Right renal pelvis (tissue), 4 donors: ENCODE data around the gene HBG2. TPM values are rescaled to one million over a fixed set of nuclear protein-coding genes. Genes with fewer than 3 reads are reported as not detected.
"Not testable (repeated sequence)": the region's sequence is repeated elsewhere in the genome, so short reads cannot be mapped to it uniquely, and the experiment has no call there.

ENCODE experiments used
- DNase-seq, 4 donors: peaks; one replicate each; pipeline ENCODE4 v3.0.0-alpha.2; 2013; ENCODE audit warnings: low read depth in 4 of 4, low spot score in 3 of 4, missing footprints in 1 of 4
- polyA plus RNA-seq, 4 donors: library from polyadenylated mRNA; unstranded; fragments of 120-200 nt; gene quantifications; one replicate each; pipeline ENCODE4 v1.2.1, GENCODE V29; 2013; ENCODE audit not compliant: insufficient read length in 4 of 4

HBG2 gene
- polyA plus RNA-seq, 4 donors = 1,916 to 2,998 (median 2,577) TPM

DNA sequence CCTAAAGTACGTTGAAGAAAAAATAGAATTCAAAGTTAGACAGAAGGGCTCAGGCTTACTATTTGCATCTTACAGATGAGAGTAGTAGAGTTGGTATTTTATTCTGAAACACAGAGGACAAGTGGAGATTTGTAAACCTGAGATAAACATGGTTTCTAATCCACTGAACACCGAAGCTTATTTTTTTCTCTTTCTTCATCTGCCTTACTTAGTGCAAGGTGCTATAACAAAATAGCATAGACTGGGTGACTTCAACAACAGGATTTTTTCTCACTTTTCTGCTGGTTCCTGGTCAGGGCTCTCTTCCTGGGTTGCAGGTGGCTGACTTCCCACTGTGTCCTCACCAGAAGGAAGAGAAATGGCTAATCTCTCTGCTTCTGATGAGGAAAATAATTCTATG lies 2.8 kb downstream of the HBG2 start:
- no peak for DNase-seq

DNA sequence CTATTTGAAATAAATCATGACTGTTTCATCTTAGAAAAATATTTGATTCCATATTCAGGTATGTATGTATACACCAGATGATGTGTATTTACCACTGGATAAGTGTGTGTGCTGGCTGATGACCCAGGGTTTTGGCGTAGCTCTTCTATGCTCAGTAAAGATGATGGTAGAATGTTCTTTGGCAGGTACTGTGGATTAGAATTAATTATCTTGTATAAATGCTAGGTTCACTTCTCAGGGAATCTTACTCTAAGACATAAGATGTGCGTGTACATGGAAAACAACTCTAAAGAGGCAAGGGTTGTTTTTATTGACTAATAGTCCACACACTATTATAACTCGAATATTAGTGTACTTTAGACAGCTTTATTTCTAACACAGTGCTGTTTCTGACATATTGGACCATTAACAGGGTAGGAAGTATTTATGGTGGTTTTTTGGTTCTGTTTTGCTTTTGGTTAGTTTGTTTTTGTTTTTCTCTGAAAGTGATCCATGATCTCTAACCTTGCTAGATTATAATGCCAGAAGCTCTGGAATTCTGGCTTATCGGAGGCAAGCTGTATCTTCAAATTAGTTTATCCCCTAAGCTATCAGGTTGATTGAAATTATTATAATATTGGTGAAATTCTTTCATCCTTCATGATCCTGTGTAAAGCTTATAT lies 3.9 kb downstream of the HBG2 start:
- no peak for DNase-seq

DNA sequence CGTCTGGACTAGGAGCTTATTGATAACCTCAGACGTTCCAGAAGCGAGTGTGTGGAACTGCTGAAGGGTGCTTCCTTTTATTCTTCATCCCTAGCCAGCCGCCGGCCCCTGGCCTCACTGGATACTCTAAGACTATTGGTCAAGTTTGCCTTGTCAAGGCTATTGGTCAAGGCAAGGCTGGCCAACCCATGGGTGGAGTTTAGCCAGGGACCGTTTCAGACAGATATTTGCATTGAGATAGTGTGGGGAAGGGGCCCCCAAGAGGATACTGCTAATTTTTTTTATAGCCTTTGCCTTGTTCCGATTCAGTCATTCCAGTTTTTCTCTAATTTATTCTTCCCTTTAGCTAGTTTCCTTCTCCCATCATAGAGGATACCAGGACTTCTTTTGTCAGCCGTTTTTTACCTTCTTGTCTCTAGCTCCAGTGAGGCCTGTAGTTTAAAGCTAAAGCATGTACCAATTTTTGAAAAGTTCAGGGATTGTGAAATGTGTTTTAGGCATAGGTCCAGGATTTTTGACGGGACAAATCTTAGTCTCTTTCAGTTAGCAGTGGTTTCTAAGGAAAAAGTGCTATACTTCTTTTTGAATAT lies 4.7 kb downstream of the HBG2 start, which contains the start of gene HBG1:
Gene HBG1, minus strand, starts transcription at position 51 of the 590 bp plus-strand sequence. CDS start 53 bp downstream, outside the sequence.
- DNase-seq = not testable (repeated sequence)

DNA sequence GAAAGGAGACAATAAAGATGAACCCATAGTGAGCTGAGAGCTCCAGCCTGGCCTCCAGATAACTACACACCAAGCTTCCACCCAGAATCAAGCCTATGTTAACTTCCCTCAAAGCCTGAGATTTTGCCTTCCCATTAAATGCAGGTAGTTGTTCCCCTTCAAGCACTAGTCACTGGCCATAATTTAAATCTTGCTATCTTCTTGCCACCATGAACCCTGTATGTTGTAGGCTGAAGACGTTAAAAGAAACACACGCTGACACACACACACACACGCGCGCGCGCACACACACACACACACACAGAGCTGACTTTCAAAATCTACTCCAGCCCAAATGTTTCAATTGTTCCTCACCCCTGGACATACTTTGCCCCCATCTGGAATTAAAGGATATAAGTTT lies 6.1 kb downstream of the HBG2 start:
- not testable (repeated sequence) for DNase-seq

DNA sequence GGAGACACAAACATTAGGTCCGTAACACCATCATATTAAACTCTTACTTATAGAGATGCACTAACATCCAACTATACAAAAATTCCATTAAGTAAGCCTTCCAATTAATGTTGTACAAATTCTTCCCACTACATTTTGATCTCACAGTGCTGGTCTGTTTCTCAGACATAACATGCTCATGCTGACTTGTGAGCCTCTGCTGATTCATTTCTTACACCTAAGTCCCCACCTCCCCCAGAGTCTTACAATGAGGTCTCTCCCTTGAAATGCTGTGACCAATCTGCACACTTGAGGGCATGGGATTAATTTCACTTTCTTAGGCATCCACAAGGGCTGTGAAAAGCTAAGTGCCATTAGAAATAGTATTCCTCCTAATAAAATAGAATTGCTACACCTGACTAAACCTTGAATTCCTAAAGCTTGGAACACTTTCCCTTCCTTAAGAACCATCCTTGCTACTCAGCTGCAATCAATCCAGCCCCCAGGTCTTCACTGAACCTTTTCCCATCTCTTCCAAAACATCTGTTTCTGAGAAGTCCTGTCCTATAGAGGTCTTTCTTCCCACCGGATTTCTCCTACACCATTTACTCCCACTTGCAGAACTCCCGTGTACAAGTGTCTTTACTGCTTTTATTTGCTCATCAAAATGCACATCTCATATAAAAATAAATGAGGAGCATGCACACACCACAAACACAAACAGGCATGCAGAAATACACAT lies 6.9 kb downstream of the HBG2 start:
- DNase-seq = no peak

DNA sequence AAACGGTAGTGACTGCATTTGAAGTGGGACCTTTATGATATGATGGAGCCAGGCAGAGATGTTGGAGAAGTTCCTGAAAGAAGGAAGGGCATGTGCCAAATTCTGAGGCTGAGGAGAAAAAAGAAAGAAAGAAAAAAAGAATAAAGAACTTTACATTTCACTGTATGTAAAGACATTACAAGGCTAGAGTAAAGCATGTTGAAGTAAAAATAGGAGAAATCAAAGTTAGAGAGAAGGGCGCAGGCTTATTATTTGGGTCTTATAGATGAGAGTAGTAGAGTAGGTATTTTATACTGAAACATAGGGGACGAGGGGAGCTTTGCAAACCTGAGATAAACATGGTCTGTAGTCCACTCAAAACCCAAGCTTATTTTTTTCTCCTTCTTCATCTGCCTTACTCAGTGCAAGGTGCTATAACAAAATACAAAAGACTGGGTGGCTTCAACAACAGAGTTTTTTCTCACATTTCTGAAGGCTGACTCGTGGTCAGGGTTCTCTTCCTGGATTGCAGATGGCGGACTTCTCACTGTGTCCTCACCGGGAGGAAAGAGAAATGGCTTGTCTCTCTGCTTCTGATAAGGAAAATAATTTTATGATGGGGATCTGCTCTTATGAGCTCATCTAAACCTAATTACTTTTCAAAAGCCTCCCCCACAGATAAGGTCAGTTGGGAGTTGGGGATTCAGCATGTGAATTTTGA lies 7.7 kb downstream of the HBG2 start:
- no peak for DNase-seq

DNA sequence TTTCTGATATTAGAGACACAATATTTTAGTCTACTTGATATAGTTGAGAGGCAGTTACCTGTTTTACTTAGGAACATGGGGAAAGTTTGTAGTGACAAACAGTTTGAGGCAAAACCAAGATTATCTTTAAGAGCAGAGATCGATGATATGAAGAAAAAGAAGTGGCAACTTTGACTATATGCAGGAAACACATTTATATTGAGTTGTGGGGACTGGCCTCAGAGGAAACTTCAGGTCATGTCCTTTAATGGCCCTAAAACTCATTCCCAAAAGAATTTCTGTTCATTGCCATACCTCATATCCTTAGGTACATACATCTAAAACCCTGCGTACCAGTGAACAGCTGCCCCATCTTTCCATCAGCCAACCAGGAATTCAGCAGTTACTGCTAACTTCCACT lies 9.4 kb downstream of the HBG2 start:
- no peak for DNase-seq

DNA sequence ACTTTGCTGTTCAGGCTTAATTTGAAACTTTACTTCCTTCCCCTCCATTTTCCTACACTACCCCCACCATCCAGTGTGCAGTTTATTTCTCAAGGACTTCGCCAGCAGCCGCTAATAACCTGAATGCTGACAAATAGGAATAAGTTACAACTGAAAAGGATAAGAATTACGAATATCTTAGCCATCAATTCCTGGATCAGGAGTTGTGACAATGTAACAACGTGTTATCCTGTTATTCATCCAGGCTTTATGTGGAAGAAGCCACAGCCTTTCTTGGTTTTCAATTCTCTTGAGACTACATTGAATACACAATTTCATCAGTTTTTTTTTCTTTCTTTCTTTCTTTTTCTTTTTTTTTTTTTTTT lies 10.8 kb downstream of the HBG2 start:
- no peak for DNase-seq

DNA sequence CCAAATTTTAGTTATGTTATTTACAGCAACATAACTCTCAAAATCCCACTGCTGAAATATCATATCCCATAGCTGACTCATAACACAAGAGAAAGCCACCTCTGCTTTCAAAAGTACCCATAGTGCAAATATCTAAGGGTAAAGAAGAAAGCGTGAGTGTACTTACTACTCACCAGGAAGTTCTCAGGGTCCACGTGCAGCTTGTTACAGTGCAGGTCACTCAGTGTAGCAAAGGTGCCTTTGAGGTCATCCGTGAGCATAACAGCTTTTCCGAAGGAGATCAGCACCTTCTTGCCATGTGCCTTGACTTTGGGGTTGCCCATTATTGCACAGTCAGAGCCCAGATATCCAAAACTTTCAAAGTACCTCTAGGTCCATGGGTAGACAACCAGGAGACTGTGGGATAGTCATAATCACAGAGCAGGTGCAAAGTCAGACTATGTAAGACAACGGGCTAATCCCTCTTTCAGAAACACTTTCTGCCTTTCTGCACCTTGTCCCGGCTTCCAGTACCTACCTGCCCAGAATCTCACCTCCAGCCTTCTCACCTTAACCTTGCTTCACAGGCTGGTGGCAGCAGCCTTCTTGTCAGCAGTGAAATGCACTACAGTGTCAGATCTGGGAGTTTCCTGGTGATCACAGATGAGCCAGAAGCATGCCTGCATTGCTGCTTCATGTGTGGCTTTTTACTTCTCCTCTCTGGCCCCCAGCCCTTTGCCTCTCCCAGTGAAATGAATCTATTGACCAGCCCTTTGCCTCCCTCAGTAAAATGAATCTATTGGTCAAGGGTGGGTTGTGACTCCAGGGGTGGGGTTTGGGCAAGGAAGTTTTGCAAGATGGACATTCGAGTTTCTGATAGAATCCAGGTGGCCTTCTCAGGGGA lies 11.4 kb downstream of the HBG2 start:
- no peak for DNase-seq

DNA sequence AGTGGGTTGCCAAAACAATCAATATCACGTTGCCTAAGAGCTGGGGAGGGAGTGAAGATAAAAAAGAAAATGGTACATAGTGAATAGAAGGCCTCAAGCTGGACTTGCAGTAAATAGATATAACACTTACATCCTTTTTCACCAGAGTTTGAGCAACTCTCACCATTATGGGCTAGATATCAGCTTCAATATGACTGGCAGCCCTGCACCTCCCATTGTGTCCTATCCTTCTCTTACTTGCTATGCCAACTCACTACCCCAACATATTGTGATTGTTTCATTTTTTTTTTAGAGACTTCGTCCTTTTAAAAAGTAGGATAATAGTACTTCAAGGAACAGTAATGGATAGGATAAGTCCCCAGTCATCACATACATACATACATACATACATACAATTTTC lies 12.4 kb downstream of the HBG2 start:
- DNase-seq = no peak

DNA sequence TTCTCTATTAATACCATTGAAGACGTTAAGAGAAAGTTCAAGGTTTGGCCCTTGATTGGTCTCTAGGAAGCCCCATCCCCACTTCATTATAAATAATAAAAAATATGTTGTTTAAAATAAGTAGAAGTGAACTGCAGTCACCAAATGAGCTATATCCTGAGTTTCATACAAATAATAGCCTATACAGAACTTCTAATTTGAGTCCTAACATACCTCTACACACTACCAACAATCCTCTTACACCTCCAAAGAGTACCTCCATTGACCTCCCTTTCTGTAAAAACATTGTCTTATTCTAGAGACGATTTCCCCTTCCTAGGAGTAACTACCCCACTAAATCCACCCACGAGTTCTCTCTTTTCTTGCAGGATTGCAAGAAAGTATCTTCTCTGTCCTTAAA lies 13.1 kb downstream of the HBG2 start:
- no peak for DNase-seq

DNA sequence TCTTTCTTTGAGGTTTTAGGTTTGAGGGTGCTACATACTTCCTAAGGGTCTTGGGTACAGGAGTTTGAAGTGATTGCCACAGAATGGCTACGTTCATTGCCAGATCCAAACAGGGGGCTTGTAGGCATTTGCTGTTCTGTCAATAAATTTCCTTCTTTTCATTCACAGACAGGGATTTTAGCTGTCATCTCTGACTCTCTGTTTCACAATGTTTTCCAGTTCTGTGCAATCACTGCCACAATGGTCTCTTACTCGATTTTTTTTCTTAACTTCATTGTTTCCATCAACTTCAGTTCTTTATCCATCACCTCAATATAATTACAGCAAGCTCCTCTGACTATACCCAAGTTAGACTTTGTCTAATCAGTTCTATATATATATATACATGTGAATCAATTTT lies 14.1 kb downstream of the HBG2 start:
- DNase-seq = no peak

DNA sequence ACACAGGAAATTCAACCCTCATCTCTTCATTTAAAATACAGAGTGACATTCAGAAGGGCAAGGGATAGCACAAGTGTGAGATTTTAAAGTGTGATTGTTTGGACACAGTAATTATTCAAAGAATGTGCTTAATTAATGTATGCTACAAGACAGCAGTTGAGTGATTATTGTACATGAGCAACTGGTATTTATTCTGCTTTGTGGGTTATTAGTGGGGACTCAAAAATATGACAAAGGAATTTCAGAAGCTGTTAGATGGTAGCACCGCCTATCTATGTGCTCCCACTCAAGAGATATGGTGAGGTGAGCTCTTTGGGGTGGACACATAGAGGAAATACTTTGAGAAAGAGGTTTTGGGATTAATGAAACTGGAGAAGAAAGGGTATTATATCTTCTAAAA lies 14.5 kb downstream of the HBG2 start:
- DNase-seq = no peak

DNA sequence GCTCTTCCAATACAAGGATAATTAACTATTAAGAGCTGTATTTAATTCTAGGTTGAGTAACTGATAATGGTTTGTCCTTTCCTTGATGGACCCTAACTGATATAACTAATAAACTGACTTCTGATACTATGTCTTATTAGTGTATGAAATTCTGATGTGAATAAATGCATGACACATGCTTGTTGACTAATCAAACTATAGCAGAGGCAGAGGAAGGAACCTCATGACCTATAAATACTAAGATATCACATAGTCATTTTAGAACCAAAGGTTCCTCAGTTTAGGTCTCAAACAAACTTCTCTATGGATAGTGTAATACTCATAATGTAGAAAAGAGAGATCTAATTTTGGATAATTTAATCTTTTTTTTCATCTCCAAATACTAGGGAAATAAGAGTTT lies 15.5 kb downstream of the HBG2 start:
- no peak for DNase-seq

DNA sequence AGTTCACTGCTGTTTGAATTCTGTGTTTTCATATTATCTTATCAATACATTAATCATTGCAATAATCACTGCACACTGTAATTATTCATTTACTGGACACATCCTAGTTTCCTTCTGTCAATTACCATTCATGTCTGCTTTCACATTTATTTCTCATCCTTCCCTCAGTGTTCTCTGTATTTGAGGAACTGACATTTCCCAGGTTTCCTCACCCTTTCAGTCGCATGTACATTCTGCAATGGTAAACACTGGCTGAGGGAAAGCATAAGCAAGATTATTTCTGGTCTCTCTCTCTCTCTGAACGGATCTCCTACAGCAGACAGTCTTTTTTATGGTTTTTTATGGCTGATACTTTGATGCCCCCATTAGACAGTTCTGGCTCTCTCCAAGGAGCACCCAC lies 16.1 kb downstream of the HBG2 start:
- DNase-seq = no peak

DNA sequence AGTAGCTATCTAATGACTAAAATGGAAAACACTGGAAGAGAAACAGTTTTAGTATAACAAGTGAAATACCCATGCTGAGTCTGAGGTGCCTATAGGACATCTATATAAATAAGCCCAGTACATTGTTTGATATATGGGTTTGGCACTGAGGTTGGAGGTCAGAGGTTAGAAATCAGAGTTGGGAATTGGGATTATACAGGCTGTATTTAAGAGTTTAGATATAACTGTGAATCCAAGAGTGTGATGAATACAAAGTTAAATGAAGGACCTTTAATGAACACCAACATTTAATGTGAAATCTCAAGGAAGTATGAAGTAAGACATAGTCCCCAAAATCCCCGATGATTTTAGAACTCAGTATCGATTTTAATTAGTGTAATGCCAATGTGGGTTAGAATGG lies 17.2 kb downstream of the HBG2 start:
- no peak for DNase-seq

DNA sequence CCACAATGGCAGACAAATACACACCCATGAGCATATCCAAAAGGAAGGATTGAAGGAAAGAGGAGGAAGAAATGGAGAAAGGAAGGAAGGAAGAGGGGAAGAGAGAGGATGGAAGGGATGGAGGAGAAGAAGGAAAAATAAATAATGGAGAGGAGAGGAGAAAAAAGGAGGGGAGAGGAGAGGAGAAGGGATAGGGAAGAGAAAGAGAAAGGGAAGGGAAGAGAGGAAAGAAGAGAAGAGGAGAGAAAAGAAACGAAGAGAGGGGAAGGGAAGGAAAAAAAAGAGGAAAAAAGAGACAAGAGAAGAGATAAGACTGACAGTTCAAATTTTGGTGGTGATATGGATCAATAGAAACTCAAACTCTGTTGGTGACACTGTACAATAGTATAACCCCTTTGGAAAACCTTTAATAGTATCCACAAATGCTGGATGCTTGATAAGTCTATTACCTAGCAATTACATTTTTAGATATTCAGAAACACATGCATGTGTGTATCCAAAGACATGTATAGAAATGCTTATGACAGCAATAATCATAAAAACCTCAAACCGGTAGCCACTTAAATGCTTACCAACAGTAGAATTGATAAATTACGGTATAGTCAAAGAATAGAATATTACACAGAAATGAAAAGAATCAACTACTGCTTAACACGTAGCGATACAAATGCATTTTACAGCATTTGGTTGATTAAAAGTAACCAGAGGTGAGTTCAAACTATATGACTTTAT lies 19.1 kb downstream of the HBG2 start:
- no peak for DNase-seq

DNA sequence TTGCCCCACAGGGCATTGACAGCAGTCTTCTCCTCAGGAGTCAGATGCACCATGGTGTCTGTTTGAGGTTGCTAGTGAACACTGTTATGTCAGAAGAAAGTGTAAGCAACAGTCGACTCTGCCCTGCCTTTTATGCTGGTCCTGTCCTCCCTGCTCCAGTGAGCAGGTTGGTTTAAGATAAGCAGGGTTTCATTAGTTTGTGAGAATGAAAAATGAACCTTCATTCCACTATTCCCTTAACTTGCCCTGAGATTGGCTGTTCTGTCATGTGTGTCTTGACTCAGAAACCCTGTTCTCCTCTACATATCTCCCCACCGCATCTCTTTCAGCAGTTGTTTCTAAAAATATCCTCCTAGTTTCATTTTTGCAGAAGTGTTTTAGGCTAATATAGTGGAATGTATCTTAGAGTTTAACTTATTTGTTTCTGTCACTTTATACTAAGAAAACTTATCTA lies 20.2 kb downstream of the HBG2 start, which contains the start of gene HBD:
Gene HBD, minus strand, starts transcription at position 103 of the 454 bp plus-strand sequence. Its CDS starts 50 bp downstream, at position 53.
- no peak for DNase-seq

DNA sequence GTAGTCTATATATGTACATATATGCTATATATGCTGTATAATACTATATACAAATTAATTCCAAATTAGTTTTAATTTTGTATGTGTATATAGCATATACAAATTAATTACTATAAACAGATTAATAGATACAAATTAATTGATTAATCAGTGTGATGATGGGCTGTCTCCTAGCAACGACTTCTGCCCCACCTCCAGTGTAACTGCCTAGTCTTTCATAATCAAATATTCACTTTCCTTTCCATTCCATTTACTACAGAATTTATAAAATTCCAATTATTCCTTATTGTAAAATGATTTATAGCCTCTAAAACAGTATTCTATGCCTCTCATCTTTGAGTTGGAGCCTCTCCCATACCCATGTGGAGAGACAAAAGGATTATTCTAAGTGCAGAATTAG lies 21.3 kb downstream of the HBG2 start:
- DNase-seq = no peak

DNA sequence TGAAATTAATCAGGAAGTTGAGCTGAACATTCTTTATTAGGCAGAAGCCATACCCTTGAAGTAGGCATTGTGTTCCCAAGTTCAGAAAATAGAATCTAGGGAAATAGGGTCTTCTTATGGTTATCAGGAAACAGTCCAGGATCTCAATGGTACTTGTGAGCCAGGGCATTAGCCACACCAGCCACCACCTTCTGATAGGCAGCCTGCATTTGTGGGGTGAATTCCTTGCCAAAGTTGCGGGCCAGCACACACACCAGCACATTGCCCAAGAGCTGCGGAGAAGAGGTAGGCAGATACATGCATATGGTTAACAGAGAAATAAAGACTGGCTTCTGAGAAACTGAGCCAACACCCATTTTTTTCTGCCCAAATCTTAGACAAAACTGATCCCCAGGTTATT lies 21.8 kb downstream of the HBG2 start:
- DNase-seq = no peak
